Fibroblast of skin of back (primary cell): ENCODE results near the gene CXCL16.
"Not testable (repeated sequence)": the region's sequence is repeated elsewhere in the genome, so short reads cannot be mapped to it uniquely, and the experiment has no call there.

Source experiments
- DNase-seq: peaks from one replicate; pipeline ENCODE4 v3.0.0-alpha.2; 2013

CXCL16 gene

DNA sequence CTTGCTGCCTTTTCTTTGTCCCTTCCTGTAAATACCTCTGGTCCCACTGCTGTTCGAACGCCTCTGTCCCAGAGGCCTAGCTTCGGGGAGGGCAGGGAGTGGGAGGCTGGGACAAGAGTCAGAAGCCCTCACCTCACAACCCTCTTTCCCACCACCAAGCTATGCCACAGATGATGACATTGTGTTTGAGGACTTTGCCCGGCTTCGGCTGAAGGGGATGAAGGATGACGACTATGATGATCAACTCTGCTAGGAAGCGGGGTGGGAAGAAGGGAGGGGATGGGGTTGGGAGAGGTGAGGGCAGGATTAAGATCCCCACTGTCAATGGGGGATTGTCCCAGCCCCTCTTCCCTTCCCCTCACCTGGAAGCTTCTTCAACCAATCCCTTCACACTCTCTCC is 18.9 kb downstream of the CXCL16 start:
- DNase-seq, result no peak

DNA sequence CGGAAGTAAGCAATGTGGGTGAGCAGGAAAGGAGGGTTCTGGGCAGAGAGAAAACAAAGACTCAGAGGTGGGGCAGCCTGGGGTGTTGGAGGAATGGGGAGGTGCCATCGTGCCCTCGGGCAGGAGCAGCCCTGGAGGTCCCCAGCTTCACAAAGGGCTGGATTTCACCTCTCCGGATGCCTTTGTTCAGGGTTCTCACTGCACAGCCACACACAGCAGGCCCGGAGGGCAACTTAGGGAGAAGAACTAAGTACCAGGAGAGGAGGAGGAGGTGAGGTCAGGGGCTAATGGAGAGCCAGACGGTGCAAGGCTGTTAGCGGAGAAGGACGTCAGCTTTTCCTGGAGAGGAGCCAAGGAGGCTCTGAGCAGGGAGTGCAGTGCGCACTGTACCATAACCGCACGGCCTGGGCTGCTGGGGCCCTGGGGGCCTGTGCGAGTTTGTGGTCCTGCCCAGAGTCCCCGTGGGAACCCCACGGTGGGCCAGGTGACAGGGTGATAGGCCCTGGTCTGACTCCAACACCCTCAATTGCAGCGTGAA is 20.0 kb downstream of the CXCL16 start:
- DNase-seq, result no peak

GRCh38 chr17:4719146-4719545 is 20.6 kb downstream of the CXCL16 start:
- no peak for DNase-seq

DNA sequence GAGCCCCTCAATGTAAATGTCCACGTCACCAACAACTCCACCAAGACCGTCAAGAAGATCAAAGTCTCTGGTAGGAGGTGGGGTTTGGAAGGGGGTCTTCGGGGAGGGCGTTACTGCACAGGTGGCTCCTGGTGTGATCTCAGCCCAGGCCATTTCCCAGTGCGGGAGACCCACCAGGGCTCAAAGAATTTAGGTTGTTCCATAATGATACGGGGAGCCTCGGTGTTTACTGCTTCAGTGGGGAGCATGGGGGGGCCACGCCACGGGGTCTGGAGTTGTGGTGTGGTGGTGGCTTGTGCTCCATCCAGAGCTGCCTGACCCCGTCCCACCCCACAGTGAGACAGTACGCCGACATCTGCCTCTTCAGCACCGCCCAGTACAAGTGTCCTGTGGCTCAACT is 21.5 kb downstream of the CXCL16 start:
- DNase-seq, result no peak

- no peak for DNase-seq
Observed at GRCh38 chr17:4717791-4718190, 21.9 kb downstream of the CXCL16 start.

DNA sequence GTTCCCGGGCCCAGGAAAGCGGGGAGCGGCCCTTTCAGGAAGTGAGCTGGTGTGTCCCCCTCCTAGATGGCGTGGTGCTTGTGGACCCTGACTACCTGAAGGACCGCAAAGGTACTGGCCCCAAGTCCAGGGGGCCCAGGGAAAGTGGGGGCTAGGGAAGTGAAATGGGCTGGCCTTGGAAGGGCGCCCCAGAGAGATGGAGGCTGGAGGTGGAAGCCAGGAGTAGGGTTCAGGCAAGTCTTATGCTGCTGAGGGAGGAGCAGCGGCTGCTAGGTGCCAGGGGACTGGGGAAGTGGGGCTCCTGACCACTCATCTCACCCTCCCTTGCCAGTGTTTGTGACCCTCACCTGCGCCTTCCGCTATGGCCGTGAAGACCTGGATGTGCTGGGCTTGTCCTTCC is 23.6 kb downstream of the CXCL16 start:
- DNase-seq, result no peak

DNA sequence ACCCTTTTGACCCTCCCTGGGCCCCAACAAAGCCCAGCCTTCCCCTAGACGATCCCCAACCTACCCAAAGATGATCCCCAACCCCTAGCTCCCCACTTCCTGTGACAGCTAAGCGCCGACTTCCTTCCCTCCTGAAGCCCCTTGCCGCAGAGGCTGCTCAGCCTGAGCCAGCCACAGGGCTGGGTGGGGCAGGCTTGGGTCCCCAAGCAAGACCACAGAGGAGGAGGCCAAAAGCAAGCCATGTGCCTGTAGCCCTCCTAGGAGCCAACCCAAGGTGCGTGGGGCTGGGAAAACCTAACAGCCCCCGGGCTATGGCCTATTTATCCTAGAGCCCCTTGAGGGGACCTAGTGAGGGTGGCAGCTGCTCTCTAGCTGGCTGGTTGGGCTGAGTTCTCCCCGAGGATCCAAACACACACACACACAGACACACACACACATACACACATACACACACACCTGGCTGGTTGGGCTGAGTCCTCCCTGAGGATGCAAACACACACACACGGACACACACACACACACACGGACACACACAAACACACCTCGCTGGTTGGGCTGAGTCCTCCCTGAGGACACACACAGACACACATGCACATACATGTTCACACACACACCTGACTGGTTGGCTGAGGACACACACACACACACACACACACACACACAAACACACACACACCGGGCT is 24.5 kb downstream of the CXCL16 start:
- no peak for DNase-seq

- not testable (repeated sequence) for DNase-seq
Observed at GRCh38 chr17:4714340-4715062, 25.2 kb downstream of the CXCL16 start.

DNA sequence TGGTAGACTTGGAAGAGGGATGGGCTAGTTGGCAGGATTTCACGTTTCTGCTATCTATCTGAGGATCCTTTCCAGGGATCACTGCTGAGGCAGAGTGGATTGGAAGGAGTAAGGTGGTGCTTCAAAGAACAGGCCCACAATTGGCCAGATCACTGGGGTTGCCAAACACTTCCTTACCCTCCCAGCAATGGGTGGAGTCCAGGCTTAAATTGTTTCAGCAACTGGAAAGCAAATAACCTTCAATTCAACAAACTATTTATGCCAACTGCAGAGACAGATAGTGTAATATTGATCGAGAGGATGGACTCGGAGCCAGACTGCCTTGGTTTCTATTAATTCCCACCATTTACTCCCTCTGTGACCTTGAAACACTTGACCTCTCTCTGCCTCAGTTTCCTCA is 27.2 kb downstream of the CXCL16 start:
- DNase-seq, result no peak

DNA sequence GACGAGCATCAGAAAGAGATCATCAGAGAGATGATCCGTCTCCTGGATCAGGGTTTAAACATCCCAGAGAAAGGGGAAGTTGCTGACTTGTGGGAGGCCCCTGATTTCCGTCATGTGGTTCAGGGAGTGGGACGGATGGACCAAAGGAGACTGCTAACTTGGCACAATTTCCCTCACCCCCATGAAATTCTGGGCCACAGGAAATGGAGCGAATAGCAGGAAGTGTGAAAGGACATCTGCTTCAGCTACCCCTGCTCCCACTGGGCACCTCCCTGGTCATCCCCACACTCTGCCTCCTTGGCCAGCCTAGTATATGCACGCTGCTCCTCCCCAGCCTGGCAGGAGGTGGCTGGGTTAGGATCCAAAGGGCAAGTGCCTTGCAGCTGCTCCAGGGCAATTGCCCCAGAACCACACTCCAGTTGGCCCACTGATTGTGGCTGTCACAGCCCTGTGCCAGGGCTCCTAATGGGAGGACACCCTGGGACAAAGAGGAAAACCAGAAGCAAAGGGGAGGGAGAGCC is 28.0 kb downstream of the CXCL16 start:
- no peak for DNase-seq

DNA sequence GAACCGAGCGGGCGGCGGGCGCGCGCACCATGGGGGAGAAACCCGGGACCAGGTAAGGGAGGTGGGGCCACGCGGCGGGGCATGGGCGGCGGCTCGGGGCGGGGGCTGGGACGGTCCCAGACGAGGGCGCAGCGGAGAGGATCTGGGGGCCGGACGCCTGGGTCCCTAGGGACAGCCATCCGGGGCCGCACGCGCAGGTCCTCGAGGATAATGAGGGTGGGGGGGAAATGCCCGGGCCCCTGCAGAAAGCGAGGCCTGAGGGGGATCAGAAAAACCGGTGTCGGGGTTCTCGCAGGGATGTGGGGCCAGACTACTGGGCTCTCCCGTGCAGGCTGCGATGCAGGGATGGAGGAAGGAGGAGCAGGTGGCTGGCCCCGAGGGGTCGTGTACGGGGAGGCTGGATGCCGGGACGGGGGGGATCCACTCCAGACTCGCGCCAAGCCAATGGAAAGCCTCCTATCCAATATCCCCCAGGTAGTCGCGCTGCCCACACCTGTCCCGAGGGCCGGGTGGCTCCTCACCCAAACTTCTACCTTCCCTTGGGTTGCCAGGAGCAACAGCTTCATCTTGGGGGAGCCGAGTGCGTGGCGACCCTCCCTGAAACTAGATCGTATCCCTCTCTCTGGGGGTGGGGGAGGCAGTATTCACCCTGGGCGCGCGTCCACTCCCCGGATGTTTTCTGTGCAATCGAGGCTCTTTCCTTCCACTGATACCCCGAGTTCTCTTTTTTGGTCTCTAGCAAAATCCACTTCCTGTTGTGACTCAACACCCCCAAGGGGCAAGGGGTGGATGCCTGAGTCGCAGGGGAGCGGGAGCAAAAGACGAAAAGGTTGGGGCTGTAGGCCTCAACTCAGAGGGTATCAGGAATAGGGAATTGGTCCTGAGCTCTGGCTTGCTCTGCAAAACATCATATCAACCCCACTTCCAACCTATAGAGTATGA is 28.8 kb downstream of the CXCL16 start:
- DNase-seq, result no peak

DNA sequence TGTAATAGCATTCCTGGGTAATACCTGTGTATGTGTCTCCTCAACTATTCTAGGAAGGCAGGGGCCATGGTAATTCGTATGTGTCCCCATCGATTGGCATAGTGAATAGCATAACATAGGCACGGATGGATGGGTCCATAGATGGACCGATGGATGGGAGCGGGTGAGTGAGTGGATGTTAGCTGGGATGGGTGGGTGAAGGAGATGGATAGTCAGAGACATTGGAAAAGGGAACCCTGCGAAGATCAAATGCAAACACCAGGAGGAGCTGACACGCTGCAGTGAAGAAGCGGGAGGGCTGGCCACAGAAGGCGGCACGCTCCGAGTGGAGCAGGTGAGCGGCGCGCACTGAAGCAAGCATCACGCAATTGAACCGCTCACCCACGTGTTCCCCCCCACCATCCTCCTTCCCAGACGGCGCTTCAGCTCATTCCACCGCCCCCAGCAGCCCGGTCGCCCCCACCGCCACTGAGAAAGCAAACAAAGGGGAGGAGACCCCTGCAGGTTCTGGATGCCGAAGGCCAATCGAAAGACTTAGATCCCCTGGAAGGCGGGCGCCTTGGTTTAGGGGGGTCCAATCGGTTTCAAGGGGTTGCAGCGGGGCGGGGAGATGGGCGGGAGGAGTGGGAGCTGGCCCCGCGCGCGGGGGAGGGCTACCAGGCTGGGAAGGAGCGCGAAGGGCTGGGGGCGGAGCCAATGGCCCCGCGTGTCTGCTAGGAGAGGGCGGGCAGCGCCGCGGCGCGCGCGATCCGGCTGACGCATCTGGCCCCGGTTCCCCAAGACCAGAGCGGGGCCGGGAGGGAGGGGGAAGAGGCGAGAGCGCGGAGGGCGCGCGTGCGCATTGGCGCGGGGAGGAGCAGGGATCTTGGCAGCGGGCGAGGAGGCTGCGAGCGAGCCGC is 29.7 kb downstream of the CXCL16 start, which contains the start of gene ARRB2:
Gene ARRB2 (plus strand): TSS at position 839 of the 899 bp plus-strand sequence. CDS start 90 bp downstream, outside the sequence.
- DNase-seq, result peak; percentile 98

GRCh38 chr17:4708436-4708835 is 31.3 kb downstream of the CXCL16 start:
- no peak for DNase-seq

DNA sequence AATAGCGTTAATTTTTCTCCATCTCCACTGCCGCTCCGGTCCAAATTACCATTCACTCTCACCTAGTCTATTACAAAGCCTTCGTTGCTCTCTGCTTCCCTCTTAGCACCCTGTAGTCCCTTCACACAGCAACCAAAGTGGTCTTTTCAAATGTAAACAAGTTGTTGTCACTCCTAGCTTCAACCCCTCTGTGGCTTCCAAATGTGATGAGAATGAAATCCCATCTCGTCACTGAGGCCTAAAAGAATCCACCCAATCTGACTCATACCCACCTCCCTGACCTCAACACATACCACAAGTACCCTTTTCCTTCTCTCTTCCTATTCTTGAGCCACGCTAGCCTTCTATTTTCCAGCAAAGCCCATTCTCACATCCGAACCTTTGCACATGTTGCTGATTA is 33.6 kb downstream of the CXCL16 start:
- DNase-seq, result no peak

DNA sequence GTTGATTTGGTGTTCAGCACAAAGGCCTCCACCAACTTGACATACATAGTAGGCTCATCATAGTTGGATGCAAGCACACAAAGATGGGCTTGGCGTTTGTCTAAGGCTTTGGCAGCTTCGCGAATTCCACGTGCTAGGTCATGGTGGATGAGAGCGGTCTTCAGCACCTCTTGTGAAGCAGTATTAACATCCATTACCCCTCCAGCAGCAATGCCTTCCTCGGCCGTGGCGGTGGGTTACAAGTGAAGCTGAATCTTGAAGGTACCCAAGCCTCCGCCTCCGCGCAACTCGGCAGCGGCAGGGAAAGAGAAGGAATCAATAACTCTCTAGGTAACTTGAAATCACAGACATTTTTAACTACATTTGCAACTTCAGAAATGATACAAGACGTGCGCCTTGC is 34.7 kb downstream of the CXCL16 start:
- no peak for DNase-seq

DNA sequence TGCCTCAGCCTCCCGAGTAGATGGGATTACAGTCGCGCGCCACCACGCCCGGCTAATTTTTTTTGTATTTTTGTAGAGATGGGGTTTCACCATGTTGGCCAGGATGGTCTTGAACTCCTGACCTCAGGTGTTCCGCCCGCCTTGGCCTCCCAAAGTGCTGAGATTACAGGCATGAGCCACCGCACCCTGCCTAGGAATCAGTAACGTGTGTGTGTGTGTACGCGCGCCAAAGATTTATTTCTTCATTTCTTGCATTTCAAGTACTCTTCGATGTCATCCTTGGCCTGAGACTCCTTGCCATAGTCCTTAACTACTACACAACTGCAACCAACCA is 35.2 kb downstream of the CXCL16 start:
- not testable (repeated sequence) for DNase-seq

DNA sequence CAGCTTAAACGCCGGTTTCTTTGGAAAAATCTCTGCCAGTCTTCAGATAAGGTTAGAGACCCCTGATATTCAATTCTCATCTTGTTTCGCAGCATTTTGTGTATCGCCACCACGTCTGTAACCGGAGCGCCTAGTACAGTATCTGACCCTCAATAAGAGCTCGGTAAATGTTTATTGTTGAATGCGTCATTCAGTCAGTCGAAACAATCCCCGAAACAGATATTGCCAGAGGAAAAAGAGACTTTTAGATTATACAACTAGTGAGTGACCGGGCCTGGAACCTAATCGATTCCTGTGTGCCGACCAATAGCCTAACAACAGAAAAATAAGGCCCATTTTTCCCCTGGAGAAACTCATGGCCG is 36.4 kb downstream of the CXCL16 start:
- DNase-seq, result no peak

DNA sequence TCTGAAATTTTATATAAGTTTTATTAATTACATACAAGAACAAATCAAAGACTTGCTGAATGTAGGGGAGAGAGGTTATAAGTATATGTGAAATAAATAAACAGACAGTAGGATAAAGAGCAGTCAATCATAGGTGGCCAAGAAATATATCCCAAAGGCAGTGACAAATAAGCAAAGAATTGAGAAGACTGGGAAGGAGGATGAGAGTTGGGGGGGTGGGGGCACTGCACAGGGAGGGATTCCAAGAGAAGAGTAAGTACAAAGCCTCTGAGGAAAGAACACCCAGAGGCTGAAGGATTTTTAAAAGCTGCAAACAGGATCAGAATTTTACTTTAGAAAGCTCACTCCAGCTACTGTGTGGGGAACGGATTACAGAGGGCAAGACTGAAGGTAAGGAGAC is 38.6 kb downstream of the CXCL16 start:
- no peak for DNase-seq

- DNase-seq, result not testable (repeated sequence)
Observed at GRCh38 chr17:4699401-4700056, 40.2 kb downstream of the CXCL16 start.

GRCh38 chr17:4696437-4696805 is 43.3 kb downstream of the CXCL16 start:
- no peak for DNase-seq

- DNase-seq, result no peak
Observed at GRCh38 chr17:4693416-4693815, 46.3 kb downstream of the CXCL16 start.
